GM21447 (cell line): ENCODE results near the gene SLC7A6OS.

Experiments
- ATAC-seq: cut with Tn5 transposase; IDR thresholded peaks from one replicate; pipeline ENCODE4 v1.9.1; 2021; ENCODE audit not compliant: unreplicated experiment

The SLC7A6OS gene

DNA sequence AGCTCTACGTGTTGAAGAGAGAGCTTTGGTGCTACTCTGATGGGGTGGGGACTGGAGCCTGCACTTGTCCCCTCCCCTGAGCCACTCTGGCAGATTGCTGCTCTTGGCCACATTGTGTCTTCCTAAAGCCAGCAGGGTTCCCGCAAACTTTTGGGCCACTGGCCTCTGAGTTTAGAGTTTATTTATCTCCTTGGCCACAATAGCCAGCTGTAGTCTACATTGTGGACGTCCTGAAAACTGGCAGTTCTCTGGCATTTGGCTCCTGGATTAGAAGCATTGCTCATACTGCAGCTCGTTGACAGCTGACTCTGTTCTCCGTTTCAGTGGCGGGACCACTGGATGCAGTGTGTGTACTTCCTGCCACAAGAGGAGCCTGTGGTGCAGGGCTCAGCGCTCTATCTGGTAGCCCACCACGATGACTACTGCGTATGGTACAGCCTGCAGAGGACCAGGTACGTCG is 34.6 kb upstream of the SLC7A6OS start:
- ATAC-seq = no peak

DNA sequence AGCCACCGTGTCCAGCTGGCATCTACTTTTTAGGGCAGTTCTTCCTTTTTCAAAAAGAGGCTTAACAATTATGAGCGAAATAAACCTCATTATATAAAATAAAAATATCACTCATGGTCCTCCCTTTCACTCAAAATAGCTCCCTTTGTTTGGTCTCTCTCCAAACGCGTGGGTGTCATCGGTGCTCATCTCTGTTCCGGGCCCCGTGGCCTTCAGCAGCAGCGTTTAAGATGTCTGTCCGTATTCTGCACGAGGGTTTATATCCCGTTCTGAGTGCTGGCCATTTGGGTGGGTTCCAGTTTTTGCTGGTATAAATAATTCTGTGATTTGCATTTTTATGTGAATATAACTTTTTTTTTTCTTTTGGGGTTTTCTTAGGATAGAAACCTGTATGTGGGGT is 33.5 kb upstream of the SLC7A6OS start:
- ATAC-seq = no peak

- no peak for ATAC-seq
Measured at GRCh38 chr16:68343137-68343536, 32.4 kb upstream of the SLC7A6OS start.

GRCh38 chr16:68342620-68343019 is 31.9 kb upstream of the SLC7A6OS start:
- no peak for ATAC-seq

GRCh38 chr16:68339214-68339613 is 28.5 kb upstream of the SLC7A6OS start:
- no peak for ATAC-seq

GRCh38 chr16:68338326-68339119 is 27.8 kb upstream of the SLC7A6OS start:
- no peak for ATAC-seq

DNA sequence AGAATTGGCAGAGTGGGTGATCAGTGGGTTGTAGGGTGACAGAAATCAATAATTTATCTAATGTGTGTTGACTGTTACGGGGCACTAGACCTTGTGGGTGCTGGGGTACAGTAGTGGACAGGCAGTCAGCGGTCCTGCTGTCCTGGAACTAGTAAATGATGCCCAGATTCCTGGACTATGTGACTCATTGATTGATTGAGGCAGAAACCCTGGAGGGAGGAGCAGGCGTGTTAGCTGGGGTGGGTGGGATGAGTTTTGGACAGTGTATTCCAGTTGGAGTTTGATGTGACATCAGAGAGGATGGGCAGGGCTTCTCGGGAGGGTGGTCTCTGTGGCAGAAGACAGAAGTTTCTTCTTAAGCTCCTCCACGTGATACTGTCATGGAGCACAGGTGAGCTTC is 24.4 kb upstream of the SLC7A6OS start:
- ATAC-seq = no peak

GRCh38 chr16:68332411-68333121 is 21.8 kb upstream of the SLC7A6OS start:
- ATAC-seq = no peak

GRCh38 chr16:68331879-68332410 is 21.2 kb upstream of the SLC7A6OS start:
- no peak for ATAC-seq

DNA sequence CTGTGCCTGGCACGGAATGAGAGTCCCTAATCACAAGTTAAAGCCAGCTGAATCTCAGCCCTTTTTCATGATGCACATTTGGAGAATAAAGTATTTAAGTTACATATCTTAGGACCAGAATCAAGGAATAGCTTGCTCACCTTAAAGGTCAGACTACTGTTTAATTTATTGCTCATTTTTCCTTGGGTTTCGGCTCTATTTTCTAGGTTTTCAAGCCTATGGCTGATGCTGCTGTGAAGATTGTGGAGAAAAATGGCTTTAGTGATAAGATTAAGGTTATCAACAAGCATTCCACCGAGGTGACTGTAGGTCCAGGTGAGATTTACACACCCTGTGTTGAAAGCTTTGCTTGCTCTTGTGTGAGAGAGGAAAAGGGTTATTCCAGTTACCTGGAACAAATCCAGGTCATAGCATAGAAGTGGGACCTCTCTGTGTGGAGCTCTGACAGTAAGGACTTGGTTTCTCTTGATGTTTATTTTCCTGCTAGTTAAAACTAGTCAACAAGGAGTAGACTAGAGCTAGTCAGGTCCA is 18.2 kb upstream of the SLC7A6OS start:
- no peak for ATAC-seq

DNA sequence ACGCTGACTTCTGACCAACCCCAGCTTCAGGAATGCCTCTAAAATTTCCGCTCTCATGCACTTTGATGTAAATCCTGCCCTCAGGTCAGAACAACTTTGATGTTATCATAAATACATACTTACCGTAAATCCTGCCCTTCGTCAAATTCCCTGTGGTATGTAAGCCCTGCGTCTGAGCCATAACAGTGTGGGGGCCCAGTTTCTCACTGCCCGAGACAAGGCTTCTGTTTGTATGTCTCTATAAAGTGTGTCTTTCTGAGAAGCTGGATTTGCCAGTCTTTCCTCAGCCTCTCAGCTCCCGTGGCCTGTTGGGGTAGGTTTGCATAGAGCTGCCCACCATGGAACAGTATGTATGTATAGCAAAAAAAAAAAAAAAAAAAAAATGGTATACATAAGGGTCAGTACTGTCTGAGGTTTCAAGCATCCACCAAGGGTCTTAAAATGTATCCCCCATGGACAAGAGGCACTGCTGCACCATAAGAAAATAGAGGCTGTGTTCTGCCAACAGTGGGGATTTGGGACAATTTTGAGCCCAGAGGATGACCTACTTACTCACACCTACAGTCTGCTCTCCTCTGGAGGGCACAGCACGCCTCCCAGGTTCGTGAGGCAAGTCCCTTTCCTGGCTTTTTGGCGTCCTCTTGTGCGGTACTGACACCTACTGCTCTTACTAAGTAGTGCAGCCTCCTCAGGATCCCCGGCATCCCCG is 17.6 kb upstream of the SLC7A6OS start:
- ATAC-seq = peak; percentile 80

DNA sequence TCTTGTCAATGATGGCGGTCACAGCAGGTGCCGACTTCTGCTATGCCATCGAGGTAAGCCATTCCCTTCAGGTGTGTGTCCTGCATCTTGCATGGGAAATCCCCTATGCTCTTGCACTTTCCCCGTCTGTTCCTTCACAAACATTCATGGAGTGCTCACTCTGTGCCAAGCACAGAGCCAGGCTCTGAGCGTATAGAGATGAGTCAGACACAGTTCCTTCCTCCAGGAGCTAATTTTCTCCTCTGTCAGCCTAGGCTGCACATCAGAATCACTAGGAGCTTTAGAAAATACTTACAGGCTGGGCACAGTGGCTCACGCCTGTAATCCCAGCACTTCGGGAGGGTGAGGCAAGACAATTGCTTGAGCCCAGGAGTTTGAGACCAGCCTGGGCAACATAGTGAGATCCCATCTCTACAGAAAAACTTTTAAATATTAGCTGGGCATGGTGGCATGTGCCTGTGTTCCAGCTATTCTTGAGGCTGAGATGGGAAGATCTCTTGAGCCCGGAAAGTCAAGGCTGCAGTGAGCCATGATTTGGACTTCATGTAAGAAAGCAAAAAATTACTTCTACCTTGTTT is 14.1 kb upstream of the SLC7A6OS start:
- ATAC-seq = no peak

DNA sequence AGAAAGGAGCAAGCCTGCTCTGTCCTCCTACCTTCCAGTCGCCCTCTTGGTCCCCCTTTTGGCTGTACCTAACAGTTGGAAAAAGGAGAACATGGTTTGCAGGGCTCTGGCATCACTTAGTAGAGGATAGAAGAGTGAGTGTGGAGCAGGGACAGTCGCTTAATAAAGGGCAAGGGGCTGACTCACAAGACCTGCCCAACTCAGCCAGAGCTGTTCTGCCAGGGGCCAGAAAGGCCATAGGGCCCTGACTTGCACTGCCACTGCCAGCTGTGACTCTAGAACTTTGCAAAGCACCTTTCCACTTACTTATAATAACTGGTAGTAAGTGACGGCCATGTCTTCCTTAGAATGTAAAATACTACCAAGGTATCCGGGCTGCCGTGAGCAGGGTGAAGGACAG is 13.6 kb upstream of the SLC7A6OS start:
- ATAC-seq = no peak

DNA sequence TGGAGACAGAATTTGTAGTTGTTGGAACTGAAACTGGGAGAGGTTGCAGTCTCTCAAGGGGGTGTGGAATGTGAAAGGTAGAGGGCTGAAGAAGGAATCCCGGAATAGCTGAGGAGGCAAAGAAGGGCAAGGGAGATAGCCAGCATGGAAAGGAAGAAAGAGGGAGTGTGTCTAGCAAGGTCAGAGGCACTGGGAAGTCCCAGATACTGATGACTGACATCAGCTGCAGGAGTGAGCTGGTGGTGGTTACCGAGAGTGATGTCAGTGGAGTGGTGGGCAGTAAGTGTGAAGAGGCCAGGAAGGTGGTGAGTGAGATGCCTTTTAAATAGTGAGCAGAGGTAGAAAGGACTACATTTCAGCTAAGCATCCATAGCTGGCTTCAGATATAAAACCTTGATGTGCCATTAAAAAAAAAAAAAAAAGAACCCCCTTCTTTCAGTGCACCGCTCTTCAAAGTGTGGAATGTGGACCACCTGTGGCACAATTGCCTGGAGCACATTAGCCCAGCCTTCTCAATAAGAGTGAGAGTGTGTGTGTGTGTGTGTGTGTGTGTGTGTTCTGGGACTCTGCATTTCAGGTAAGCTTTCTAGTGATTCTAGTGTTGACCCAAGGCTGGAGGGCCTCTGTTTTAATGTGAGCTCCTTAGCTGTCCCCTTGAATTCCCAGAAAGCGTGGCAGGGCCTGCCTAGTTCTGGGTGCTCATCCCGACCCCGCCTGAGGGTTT is 8.6 kb upstream of the SLC7A6OS start:
- ATAC-seq = peak; percentile 58

GRCh38 chr16:68313116-68313515 is 2.4 kb upstream of the SLC7A6OS start:
- ATAC-seq = no peak

DNA sequence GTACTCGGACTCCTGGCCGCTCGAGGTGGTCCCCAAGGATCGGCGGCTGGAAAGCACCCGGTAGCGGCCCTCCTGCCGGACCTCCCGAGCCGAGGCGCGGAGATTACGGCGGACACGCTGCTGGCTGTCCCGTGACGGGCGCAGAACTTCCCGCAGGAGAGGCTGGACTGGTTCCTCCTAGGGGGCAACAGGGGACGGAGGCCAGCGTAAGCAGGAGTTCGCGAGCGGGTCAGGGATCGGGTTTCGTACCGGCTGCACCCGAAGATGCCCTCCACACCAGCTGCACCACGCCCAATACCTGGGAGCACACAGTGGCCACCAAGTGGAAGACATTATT is 341 bp downstream of the SLC7A6OS start:
- ATAC-seq = peak; percentile 28

- no peak for ATAC-seq
Measured at GRCh38 chr16:68309799-68310198, 947 bp downstream of the SLC7A6OS start.

GRCh38 chr16:68306633-68307032 is 4.1 kb downstream of the SLC7A6OS start:
- ATAC-seq = no peak

- no peak for ATAC-seq
Measured at GRCh38 chr16:68300734-68301459, 9.8 kb downstream of the SLC7A6OS start.
